GM21423 (cell line): ENCODE measurements around the gene NEK4.
A peak's percentile ranks its signal among the peaks of the same experiment; 100 is the strongest.
"Not testable (repeated sequence)": the region's sequence is repeated elsewhere in the genome, so short reads cannot be mapped to it uniquely, and the experiment has no call there.

Experiments
- ATAC-seq: cut with Tn5 transposase; IDR thresholded peaks from one replicate; pipeline ENCODE4 v1.9.1; 2021; ENCODE audit warnings: mild to moderate bottlenecking, moderate library complexity; ENCODE audit not compliant: unreplicated experiment

Gene NEK4

DNA sequence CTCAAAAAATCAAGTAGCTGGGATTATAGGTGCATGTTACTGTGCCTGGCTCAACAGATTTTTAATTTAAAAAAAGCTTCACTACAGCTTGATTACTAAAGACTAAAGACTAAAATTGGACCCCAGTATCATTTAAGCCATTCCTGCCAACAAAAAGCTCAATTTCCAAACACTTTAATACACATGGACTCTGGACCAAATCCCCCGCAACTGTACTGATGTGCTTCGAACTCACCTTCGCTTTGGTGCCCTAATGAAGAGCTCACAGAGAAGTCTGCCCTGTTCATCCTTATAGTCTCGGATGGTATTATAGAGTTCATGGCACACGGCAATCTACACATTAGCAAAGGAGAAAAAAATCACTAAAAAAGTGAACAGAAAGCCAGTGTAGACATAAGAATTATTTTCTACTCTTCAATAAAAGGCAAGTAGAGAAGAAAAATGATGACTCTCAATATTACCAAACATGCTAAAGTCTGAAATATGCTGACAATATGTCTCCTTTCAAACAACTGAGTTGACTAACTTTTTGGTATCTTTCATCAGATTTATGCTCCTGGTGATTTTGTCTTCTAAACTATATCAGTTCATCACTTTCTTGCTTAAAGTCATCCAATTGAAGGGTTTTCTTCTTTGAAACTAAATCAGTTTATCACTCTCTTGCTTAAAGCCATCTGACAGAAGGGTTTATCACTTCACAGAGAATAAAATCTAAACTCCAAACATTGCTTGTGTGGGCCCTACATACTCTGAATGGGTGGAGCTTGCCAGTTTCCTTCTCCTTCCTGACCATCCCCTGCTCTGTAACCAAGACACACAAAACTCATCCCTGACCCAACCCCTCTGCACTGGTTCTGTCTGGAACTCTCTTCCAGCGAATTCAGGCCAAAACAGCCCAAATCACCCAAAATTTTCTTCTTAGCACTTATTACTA, 92.2 kb downstream of the NEK4 start:
- ATAC-seq, result no peak

DNA sequence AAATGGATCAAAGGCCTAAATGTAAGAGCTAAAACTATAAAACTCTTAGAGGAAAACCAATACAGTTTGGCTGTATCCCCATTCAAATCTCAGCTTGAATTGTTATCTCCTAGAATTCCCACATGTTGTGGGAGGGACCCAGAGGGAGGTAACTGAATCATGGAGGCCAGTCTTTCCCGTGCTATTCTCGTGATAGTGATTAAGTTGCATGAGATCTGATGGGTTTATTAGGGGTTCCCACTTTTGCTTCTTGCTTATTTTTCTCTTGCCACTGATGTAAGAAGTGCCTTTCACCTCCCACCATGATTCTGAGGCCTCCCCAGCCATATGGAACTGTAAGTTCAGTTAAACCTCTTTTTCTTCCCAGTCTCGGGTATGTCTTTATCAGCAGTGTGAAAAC, 94.5 kb downstream of the NEK4 start:
- not testable (repeated sequence) for ATAC-seq

DNA sequence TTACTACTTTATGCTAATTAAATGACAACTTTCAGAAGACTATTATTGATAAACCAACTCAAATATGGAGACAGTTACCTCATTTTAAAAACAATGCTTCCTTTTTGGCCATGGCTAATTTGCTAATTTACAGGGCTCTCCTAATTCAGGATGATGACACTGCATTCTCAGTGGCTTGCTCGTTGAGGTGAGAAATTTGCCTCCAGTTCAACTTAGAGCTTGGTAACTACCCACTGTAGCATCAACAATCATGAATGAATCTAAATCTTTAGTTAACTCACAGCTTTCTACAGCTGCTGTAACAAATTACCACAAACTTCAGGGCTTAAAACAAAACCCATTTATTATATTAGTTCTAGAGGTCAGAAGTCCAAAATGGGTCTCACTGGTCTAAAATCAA, 99.1 kb downstream of the NEK4 start:
- no peak for ATAC-seq

DNA sequence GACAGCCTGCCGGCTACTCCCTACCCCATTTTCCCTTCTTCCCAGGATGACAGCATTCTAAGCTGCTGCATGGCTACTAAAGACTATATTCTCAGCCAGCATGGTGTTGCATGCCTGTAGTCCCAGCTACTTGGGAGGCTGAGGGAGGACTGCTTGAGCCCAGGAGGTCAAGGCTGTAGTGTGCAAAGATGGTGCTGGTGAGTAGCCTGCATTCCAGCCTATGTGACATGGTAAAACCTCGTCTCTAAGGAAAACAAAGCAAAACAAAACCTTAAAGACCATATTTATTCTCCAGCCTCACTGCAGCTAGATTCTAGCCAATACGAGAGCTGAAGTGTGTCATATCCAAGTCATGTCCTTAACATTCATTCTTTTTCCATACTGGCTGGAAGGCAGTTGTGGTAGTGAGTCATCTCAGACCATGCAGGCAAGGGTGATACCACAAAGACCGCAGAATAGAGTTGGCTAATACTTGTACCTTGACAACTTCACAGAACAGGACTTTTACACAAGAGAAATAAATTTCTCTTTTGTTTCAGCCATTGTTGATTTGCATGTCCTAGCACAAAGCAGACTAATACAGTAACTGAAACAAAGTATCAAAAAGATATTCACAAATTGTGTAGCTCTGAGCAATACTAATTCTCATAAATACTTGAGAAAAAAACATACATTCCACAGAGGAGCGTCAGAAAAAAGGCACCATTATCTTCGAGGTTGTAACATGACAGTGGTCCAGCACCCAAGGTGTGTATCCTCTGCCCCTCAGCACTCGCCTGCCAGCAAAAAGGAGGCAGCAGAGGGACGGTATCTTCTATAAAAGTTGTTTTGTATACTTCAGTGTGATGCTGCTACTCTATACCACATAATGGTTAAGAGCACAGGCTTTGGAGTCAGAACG, 99.9 kb downstream of the NEK4 start:
- ATAC-seq, result peak; percentile 82

DNA sequence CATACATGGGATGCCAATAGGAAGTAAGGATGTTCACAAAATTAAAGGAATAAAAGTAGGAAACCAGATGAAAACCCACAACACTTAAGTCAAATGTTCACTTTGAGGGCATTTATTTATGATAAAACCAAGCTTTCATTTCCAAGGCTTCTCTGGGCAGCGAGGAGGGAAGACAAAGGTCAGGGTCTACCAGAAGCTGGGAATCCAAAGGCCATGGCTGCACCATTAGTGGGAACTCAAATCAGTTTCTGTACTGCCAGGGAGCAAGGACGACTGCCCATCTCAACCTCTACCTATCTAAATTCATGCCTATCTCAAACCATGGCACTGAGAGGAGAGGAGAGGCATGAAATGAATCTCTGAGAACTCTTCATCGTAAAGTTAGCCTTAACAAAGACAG, 107.6 kb downstream of the NEK4 start:
- ATAC-seq, result no peak

DNA sequence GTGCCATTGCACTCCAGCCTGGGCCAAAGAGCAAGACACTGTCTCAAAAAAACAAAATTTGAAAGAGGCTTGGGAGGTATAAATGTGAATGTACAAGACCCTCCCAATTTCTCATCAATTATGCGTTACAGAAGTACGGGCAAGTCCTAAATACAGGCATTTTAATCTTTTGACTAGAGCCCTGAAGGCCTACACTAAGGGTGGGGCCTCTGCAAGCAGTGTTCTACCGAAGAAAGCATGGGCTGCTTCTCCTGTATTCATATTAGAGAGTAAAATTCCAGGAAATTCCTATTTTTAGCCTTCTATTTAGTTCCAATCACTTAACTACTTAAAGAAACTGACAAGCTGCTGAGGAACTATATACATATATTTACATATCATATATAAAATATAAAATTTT, 110.7 kb downstream of the NEK4 start:
- no peak for ATAC-seq
